Posterior vena cava (tissue), 2 donors: Measurements from ENCODE around the gene NFIA. TPM values are rescaled to one million over a fixed set of nuclear protein-coding genes. Genes with fewer than 3 reads are reported as not detected.

Experiments used
- DNase-seq: peaks from one replicate; pipeline ENCODE4 v3.0.0-alpha.2; 2020; ENCODE audit warnings: low spot score
- intact Hi-C, 2 donors: fragments of 100-400 bp; cut with DNase I; formaldehyde crosslinking; loops; one replicate each; pipeline versions ENCODE4 v1.14.1 to v1.14.2; 2022 to 2023
- total RNA-seq, 2 donors: library from RNA; stranded (reverse); fragmentation: NEBNext Ultra II Directional; extraction: Animal tissue kit (Norgen Biotek cat#: 25700); gene quantifications; one replicate each; pipeline ENCODE4 v1.2.1, GENCODE V29; 2021
- donor health status: DM: yes; HTN: yes; CAD: no.
- donor health status: DM: yes; HTN: yes; CAD: no.

Gene NFIA
- total RNA-seq, 2 donors from 2014 or later: 117 to 183 TPM

DNA sequence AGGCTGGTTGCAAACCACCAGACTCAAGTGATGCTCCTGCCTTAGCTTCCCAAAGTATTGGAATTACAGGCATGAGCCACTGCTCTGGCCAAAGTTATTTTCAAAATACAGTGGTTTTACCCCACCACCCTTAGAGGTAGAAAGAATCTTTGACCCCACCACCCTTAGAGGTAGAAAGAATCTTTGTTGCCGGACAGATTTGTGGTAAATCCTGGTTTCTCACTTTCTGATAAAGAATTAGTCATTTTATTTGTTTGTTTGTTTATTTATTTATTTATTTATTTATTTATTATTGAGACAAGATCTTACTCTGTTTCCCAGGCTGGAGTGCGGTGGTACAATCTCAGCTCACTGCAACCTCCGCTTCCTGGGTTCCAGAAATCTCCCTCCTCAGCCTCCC is 55.9 kb downstream of the NFIA start:
- intact Hi-C loops: no loop called here
- DNase-seq: no peak

DNA sequence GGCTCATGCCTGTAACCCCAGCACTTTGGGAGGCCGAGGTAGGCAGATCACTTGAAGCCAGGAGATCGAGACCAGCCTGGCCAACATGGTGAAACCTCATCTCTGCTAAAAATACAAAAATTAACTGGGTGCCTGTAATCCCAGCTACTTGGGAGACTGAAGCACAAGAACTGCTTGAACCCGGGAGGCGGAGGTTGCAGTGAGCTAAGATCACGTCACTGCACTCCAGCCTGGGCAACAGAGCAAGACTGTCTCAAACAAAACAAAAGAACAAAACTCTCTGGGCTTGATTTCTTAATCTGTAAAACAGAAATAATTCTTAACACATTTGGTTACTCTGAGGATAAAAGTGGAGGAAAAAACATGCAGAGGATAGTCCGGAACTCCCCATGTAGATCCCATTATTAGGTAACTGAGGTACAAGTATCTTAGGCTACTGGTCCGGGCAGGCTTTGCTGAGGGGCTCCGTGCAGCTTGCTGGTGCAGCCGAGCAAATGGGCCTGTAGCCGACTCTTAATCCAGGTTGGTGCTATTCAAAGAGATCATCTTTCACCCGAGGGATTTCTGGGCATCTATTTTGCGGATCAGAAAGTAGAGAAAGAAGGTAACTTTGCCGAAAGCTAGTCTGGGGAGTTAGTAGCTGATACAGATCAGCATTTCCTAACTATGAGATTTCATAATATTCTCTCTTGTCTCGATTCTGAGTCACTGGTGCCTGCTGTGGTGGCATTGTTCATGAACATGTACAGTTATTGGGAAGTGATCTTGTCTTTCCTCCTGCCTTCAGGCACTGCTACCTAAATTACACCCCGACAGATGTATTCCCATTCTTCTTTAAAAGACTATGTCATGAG is 56.8 kb downstream of the NFIA start:
- intact Hi-C loops: no loop called here
- no peak for DNase-seq

DNA sequence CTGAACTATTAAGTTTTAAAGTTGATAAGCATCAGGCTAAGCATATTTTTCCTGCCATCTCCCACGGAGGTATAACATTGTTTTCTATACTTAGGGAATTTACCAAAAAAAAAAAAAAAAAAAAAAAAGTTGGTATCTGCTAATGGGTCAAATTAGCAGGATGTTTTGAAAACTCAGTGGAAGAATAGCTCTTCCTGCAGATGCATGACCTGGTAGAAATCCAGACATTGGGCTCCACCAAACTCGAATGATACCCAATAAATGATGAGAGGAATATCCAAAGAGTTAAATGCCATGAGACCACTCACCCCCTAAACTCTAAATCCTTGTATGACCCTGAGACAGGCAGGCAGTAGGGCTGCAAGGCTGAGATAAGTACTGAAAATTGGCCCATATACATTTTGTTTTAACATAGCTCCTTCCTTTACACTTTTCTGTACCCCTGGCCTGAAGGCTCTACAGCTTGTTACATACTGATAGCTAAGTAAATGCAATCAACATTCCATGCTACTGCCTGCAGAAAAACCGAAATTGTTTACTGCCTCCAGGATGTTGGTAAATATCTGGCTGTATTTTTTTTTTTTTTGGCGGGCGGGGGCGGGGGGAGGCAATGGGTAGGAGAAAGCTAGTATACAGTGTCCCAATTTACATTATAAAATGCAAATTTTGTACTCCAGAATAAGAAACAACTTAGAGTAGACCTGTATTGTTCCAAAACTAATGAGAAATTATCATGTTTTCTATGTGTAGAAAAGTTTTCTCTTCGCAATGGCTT is 57.6 kb downstream of the NFIA start:
- intact Hi-C loops: no loop called here
- no peak for DNase-seq

DNA sequence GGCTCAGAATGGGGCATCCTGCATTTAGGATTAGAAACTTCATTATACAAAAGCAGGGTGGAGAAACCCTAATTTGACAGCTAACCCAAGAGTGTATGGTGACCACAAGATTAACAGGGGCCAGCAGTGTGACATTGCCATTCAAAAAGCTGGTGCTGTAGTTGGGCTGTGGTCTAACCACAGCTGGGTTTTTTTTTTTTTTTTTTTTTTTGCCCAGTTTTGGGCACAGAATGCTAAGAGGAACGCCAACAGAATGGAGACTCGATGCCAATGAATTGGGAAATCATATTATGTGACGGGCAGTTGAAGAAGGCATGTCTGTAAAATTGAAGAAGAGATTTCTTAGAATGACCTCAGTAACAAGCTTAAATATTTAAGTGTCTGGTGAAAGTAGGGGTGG is 58.4 kb downstream of the NFIA start:
- intact Hi-C loops: no loop called here
- DNase-seq: no peak

DNA sequence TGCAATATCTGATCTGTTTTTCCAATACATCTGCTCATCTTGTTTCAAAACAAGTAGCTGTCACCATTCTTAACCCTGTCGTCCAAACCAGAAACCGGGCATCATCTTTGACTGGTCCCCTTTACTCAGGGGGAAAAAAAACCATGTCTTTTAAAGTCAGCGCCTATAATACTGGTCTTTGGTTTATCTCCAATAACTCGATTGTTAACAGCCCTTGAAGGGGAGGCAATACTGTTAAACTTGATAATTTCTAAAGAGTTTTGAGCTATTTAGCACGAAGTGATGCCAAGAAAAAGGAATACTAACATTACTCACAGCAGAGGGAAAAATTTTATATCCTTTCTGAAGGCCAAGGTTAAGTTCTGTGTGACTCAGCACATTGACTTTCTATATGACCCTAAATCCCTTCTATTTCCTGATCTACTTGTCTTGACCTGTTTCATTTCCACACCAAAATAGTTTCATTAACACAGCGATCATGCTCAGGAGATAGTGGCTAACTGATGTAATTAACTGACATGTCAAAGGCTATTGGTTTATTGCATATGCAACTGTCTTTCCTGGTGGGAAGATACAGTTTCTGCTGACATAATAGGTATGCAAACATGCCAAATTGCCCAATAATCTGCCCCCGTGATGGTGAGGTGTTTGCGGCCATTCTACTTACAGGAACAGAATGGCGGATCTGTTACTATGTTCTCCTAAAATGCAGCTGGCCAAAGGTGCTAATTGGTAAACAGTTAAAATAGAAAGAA is 59.1 kb downstream of the NFIA start:
- no peak for DNase-seq
- intact Hi-C loops: no loop called here

DNA sequence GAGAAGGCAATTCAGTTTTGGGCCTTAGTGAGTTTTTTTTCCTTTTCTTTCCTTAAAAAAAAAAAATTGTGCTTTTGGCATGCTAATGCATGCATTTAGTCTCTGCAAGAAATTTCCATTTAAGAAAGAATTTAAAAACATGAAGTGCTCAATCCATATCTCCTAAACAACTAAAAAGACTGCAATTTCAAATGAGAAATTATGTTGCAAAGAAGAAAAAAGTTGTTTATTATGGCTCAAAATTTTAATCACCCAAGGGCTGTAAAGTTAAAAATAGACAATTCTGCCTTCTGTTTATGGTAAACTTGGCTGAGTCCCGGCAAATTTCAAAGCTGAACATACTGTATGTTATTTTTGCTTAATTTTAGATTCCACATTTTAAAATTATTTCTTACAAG is 59.7 kb downstream of the NFIA start:
- DNase-seq: no peak
- intact Hi-C loops: no loop called here

DNA sequence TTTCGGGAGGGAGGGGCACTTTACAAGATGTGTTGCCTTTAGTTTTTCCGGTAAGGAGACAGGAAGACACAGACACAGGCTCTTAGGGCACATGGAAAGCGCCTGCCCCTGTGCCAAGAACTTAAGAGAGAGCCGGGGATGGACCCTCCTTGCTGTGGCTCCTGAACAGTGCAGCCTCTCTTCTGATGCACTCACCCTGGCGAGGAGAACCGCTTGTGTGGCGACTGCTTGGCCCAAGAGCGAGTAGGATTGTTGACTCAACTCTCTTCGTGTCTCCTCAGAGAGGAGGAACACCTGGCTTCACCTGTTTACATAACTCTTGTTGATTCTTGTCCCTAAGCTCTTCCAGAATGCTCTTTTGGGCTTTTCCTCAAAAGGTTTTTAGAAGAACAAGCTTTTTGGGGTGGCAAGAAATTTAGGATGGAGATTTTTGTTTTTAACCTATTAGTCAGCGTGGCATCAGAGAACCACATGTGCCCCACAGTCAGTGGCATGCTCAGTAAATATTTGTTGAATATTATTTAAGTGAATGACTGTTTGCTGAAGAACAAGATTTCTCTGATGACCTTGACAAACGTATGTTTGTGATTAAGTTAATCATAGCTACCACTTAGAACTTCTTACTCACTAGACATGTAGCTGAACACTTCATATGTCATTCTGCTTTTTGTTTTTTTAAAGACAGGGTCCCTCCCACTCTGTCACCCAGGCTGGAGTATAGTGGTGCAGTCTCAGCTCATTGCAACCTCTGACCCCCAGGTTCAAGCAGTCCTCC is 60.6 kb downstream of the NFIA start:
- DNase-seq: no peak
- intact Hi-C loops: no loop called here

DNA sequence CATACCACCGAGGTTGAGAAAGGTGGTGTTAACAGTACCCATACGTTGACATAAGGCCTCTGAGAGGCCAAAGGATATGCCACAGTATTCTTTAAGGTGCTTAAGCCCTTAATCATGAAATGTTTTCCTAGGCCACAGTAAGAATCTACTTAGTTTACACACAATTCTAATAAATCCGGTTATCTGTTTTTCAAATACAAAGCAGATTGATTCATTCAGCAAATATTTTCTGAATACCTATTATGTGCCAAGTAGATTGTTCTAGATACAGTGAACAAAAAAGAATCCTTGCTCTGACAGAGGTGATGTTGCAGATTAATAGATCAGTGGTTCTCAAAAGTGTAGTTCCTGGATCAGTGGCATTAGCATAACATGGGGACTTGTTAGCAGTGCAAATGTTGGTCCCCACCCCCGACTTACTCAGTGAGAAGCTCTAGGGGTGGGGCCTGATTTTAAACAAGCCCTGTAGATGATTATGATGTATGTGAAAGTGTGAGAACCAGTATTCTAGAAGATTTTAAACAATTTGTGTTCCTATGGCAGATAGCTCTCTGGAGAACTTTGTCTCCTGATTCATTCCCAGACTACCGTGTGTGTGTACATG is 61.6 kb downstream of the NFIA start:
- intact Hi-C loops: no loop called here
- DNase-seq: no peak

DNA sequence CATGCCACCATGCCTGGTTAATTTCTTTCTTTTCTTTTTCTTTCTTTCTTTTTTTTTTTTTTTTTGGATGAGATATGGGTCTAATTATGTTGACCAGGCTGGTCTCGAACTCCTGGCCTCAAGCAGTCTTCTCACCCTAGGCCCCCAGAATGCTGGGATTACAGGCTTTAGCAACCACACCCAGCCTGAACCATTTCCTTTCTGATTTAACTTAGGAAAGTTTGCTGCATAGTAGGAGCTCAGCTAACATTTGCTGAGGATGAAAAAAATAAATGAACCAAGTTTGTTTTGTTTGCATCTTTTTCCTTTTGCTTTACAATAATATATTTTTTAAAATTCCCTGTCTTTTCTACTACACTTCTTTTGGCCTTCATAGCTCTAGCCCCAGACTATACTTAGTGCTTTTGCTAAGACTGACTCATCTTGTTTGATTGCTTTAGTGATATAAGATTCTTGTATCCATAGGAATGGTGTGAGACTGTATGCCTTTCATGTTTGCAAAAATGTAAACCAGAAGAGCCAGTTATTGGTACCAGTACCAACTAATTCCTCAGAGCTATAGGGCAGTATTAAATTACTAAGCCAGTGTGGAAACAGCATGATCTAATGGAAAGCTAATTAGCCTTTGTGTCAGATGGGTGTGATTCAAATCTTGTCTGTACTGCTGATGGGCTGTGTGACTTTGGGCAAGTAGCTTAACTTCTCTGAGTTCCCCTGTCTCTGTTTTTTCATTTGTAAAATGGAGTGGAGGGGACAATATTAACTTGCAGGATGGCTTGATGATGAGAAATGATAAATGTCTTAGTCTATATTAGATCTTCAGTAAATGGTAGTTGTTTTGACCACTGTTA is 66.9 kb downstream of the NFIA start:
- intact Hi-C loops: no loop called here
- DNase-seq: no peak

DNA sequence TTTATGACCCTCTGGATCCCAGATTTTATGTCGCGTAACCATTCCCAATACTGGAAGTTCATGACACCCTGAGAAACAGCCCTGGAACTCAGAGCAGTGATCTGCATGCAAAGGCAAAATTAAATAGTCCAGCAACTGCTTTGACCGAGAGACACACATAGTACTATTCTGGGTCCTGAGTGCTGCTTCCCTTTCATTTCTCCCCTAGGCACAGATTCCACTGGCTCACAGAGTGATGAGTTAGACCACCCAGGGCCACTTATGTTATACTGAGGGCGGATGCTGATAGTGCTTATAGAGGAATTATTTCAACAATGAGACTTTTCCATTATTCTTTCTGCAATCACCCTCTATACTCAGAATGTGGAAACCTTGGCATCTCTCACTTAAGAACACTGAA is 69.2 kb downstream of the NFIA start:
- intact Hi-C loops: no loop called here
- DNase-seq: no peak

DNA sequence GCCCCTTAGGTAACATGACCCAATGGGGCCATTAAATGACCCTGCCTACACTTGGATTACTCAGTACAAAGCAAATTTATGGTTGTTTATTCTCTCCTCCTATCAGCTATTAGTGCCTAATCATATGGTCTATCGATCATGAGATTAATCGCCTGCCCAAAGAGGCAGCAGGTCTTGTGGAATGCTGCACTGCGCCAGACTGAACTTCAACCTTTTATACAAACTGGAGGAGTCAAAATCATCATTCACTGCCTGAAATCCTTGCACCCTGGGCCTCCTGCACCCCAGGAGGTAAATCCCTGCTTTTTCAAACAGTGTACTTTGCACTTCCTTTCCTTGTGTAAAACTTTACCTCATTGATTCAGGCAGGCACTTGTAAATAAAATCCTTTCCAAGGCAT is 69.7 kb downstream of the NFIA start:
- DNase-seq: no peak
- intact Hi-C loops: no loop called here

DNA sequence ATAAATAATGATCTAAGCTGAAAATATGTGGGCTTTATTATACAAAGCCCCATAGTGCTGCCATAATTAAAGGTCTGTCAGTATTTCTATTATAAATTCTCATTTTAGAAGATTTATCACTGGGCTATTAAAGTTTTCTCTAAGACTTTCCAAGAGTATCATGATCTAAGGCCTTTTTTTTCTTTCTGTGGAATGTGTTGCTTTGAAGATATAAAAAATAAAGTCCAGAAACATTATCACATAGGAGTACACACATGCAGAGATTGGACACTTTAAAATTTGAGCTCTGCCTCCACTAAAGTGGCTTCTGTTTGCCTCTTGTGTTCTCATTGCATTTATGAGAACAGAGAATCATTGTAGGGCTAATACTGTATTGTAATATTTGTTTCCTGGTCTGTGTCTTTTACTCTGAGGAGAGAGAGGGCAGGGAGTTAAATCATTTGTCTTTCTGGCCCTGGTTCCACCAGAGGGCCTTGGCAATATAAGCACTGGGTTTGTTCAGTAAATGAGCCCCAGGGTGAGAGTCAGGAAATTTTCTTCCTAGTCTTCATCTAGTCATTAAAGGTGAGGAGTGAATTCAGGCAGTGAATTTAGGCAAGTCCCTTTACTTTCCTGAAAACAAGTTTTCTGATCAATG is 70.2 kb downstream of the NFIA start:
- DNase-seq: no peak
- intact Hi-C loops: no loop called here

DNA sequence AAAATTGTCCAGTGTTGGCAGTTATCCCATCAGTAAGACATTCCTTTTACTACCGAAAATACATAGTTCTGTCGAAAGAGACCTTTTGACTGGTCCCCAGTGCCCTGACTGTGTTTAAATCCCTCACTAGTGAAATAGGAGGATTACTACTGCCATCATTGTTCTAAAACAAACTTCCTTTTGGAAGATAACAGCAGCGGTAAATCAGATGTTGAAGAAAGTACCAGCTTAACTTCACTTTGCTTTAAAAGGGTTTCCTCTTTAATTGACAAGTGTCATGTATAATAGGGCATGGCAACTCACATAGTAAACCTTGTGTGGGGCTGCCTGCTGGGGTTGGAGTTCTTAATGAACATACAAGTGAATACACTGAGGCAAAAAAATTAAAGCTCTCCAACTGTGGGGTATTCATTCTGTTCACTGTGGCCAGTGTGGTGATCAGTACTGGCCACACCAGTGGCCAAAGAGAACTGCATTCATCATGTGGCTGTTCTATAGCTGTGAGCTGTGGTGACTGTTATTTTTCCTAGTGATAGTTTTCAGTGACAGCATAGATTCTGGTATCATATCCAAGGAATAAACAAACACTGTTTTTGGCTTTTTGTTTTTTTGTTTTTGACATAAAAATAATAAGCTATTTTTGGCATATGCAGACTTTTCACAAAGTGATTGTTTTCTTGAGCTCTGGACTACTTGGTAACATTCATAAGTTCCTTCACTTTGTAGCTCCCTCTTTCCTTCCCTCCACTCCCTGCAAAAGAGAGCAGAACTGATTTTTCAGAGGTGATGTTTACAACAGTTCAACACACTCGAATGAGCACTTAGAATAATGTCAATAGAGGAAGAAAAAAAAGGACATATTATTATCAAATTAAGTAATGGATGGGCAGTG is 74.5 kb downstream of the NFIA start:
- no peak for DNase-seq
- intact Hi-C loops: no loop called here

DNA sequence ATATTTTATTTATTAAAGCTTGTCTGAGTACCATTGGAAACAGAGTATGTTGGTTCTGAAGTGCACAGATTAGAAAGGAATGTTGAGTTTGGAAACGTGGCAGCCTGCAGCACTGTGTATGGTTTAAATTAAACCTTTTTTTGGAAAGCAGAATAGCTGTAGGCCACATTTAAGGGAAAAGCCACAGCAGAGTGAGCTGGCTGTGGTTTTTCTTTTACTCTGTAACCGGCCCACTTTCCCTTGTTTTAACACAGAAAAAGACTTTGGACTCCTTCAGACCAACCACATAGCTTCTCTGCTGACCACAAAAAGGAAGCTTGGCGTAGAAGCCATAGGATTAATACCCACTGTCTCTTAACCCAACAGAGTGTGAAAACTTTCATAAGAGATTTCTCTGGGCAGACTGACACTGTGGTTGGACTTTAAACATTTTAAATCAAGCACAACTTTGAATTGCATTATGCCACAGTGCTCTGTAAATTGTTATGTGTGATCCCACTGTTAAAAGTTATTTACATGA is 75.2 kb downstream of the NFIA start:
- DNase-seq: no peak
- intact Hi-C loops: no loop called here

DNA sequence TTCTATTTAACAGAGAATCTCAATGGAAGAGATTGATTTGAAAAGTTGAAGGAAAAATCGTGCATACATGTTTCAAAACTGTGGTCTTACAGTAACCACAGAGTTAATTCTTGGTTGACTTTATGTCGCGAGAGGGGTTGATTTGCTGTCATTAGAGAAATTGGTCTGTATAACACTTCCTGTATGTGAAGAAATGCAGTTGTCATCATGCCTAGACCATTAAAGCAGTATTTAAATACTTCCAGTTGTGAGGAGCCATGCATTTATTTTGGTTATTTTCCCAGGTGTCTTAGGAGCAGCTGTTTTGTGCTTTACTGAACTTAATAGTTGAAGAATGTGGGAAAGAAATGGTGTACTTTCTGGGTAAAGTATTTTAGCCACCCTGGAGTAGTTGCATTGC is 76.2 kb downstream of the NFIA start:
- intact Hi-C loops: no loop called here
- no peak for DNase-seq

DNA sequence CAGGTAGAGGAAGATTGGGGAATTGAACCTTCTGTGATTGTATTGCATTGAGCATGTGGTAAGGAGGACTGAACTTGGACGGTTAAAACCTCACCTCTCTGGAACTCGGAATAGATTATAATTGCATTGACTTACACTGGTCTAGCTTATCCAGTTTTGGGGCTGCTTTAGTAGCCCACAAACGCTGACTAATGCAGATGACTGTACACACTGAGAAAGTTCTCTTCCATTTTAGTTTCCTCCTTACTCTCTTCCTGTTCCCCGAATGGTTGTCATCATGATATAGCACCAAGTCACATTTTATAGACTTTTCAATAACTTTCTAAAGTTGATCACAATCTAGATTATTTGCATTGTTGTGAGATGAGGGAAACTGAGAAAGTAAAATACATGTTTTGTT is 78.2 kb downstream of the NFIA start:
- intact Hi-C loops: no loop called here
- no peak for DNase-seq
